ENCODE results near the gene NUDT6. TPM values are rescaled to one million over a fixed set of nuclear protein-coding genes. Genes with fewer than 3 reads are reported as not detected.
A peak's percentile ranks its signal among the peaks of the same experiment; 100 is the strongest.

Gene NUDT6
- polyA plus RNA-seq, 1 of the 3 experiments (the other 2 are of a cell fraction): 10.1 TPM

DNA sequence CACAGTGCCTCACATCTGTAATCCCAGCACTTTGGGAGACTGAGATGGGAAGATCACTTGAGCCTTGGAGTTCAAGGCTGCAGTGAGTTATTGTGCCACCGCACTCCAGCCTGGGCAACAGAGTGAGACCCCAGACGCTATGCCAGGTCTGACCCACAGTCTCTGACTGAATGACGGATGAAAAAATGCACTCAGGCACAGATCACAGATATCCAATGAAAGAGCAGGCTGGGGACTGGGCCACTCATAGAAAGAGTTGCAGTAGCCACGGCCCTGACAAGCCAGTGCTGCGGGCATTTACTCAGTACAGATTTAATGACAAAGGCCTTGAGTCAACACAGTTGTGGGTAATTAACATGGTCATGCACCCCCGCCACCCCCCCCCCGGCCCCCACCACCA, 22.7 kb downstream of the NUDT6 start:
- Histone ChIP-seq H2AFZ (ENCODE audit: low read depth) (no peak overlapping the region), H3K36me3 (replicated peaks in 1 of 2; ENCODE audit: control insufficient read depth in 1 of 2, insufficient read depth in 2 of 2, low read length in 1 of 2) (peaks cover 15 to 21% of the 10 kb centered on the region in 2 experiments), H3K4me1 (ENCODE audit: control insufficient read depth in 1 of 2, insufficient read depth in 2 of 2, low read depth in 1 of 2, low read length in 1 of 2) (peaks cover 3 to 55% of the 10 kb centered on the region in 2 experiments; a peak in 3 of 4 replicates), H3K79me2 (ENCODE audit: insufficient read depth) (peaks cover 28% of the 10 kb centered on the region), H3K4me2 (0 out of 2 replicates have a peak overlapping the region, but pooled peaks have one; percentile 43), H3K9me3 (no peaks in the 10 kb centered on the region), H3F3A (replicated peaks; ENCODE audit: insufficient read depth) (peaks cover 64% of the 10 kb centered on the region), H3K27ac (ENCODE audit: low read depth in 2 of 2, low read length in 1 of 2) (peak overlapping the region; percentile 45 to 92; a peak in 3 of 4 replicates), H3K9ac (no peak overlapping the region), H4K20me1 (ENCODE audit: insufficient read depth) (no peaks in the 10 kb centered on the region), H3K9me2 (no peaks in the 10 kb centered on the region), H3K27me3 (ENCODE audit: insufficient read depth) (no peaks in the 10 kb centered on the region), H3K4me3 (ENCODE audit: low read depth in 2 of 2, low read length in 1 of 2) (no peak overlapping the region)
- TF ChIP-seq RCOR1 (IDR thresholded peaks at IDR 0.05; ENCODE audit: low read length) (no peak), RFX5 (IDR thresholded peaks at IDR 0.05; ENCODE audit: low read length) (no peak), YY1 (IDR thresholded peaks at IDR 0.05; ENCODE audit: low read depth) (no peak), POLR2AphosphoS5 (IDR thresholded peaks at IDR 0.05; ENCODE audit: low read depth, low read length) (no peak), TAF1 (IDR thresholded peaks at IDR 0.05; ENCODE audit: borderline replicate concordance, low read depth, low read length) (no peak)
- TF ChIP-seq, protein P1, sequence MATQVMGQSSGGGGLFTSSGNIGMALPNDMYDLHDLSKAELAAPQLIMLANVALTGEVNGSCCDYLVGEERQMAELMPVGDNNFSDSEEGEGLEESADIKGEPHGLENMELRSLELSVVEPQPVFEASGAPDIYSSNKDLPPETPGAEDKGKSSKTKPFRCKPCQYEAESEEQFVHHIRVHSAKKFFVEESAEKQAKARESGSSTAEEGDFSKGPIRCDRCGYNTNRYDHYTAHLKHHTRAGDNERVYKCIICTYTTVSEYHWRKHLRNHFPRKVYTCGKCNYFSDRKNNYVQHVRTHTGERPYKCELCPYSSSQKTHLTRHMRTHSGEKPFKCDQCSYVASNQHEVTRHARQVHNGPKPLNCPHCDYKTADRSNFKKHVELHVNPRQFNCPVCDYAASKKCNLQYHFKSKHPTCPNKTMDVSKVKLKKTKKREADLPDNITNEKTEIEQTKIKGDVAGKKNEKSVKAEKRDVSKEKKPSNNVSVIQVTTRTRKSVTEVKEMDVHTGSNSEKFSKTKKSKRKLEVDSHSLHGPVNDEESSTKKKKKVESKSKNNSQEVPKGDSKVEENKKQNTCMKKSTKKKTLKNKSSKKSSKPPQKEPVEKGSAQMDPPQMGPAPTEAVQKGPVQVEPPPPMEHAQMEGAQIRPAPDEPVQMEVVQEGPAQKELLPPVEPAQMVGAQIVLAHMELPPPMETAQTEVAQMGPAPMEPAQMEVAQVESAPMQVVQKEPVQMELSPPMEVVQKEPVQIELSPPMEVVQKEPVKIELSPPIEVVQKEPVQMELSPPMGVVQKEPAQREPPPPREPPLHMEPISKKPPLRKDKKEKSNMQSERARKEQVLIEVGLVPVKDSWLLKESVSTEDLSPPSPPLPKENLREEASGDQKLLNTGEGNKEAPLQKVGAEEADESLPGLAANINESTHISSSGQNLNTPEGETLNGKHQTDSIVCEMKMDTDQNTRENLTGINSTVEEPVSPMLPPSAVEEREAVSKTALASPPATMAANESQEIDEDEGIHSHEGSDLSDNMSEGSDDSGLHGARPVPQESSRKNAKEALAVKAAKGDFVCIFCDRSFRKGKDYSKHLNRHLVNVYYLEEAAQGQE (IDR thresholded peaks at IDR 0.05; ENCODE audit: low read depth, low read length): no peak
- TF ChIP-seq, protein P2, sequence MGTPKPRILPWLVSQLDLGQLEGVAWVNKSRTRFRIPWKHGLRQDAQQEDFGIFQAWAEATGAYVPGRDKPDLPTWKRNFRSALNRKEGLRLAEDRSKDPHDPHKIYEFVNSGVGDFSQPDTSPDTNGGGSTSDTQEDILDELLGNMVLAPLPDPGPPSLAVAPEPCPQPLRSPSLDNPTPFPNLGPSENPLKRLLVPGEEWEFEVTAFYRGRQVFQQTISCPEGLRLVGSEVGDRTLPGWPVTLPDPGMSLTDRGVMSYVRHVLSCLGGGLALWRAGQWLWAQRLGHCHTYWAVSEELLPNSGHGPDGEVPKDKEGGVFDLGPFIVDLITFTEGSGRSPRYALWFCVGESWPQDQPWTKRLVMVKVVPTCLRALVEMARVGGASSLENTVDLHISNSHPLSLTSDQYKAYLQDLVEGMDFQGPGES (IDR thresholded peaks at IDR 0.05; ENCODE audit: low read depth, low read length): no peak
- TF ChIP-seq, protein P3, sequence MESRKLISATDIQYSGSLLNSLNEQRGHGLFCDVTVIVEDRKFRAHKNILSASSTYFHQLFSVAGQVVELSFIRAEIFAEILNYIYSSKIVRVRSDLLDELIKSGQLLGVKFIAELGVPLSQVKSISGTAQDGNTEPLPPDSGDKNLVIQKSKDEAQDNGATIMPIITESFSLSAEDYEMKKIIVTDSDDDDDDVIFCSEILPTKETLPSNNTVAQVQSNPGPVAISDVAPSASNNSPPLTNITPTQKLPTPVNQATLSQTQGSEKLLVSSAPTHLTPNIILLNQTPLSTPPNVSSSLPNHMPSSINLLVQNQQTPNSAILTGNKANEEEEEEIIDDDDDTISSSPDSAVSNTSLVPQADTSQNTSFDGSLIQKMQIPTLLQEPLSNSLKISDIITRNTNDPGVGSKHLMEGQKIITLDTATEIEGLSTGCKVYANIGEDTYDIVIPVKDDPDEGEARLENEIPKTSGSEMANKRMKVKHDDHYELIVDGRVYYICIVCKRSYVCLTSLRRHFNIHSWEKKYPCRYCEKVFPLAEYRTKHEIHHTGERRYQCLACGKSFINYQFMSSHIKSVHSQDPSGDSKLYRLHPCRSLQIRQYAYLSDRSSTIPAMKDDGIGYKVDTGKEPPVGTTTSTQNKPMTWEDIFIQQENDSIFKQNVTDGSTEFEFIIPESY (IDR thresholded peaks at IDR 0.05; ENCODE audit: borderline replicate concordance, low read depth): no peak
- ChIA-PET CTCF (interaction anchor here (0.6 to 5.8 kb wide), 3 partner anchors 9 to 31 kb away, joined by 3 to 20 read pairs (median 3); no protein-coding TSS in a partner anchor), POLR2A (no interaction called here)
- DNase-seq: no peak
- WGBS (ENCODE audit: low lambda C conversion rate): 82% methylated on average over 7 of the region's 7 CpGs

All from SK-N-SH (cell line).